ENCODE results near the gene MTF1. TPM values are rescaled to one million over a fixed set of nuclear protein-coding genes. Genes with fewer than 3 reads are reported as not detected.

Gene MTF1
- polyA plus RNA-seq, 2 donors: 3.2 to 5.6 TPM

- Histone ChIP-seq H3K9me3 (ENCODE audit: control insufficient read depth in 2 of 2, insufficient read depth in 1 of 2, low read depth in 1 of 2, low read length in 1 of 2) (no peaks in the 10 kb centered on the region), H3K27me3 (ENCODE audit: control insufficient read depth in 1 of 2, insufficient read depth in 2 of 2, low read length in 2 of 2) (no peaks in the 10 kb centered on the region), H3K27ac (ENCODE audit: low read depth in 2 of 2, low read length in 1 of 2) (peak overlapping the region; percentile 95), H3K4me3 (ENCODE audit: low read depth in 1 of 2, low read length in 2 of 2) (peak overlapping the region; percentile 87 to 97), H3K4me1 (ENCODE audit: control insufficient read depth in 2 of 2, insufficient read depth in 2 of 2, low read length in 1 of 2) (no peaks in the 10 kb centered on the region), H3K36me3 (ENCODE audit: control insufficient read depth in 2 of 2, insufficient read depth in 2 of 2, low read length in 1 of 2) (peaks cover 9 to 23% of the 10 kb centered on the region in 2 donors)
- 3% methylated on average over 37 to 54 of the region's 54 CpGs for WGBS, 2 donors
These were observed 50.7 kb downstream of the MTF1 start for GRCh38 chr1:37808369-37809319.

GRCh38 chr1:37807555-37808368 is 51.6 kb downstream of the MTF1 start, which contains the start of the genes C1orf122 and YRDC:
C1orf122 (plus strand) TSS chr1:37807790; CDS start chr1:37808405, 615 bp downstream.
YRDC (minus strand) TSS chr1:37808208; CDS start chr1:37808180, 28 bp downstream.
- Histone ChIP-seq H3K4me3 (ENCODE audit: low read depth in 1 of 2, low read length in 2 of 2) (peak within 1 kb of the TSS; percentile 87 to 97), H3K4me1 (ENCODE audit: control insufficient read depth in 2 of 2, insufficient read depth in 2 of 2, low read length in 1 of 2) (no peaks in the 10 kb centered on the region), H3K36me3 (ENCODE audit: control insufficient read depth in 2 of 2, insufficient read depth in 2 of 2, low read length in 1 of 2) (peaks cover 12 to 26% of the 10 kb centered on the region in 2 donors), H3K27ac (ENCODE audit: low read depth in 2 of 2, low read length in 1 of 2) (peak within 1 kb of the TSS; percentile 95), H3K9me3 (ENCODE audit: control insufficient read depth in 2 of 2, insufficient read depth in 1 of 2, low read depth in 1 of 2, low read length in 1 of 2) (no peaks in the 10 kb centered on the region), H3K27me3 (ENCODE audit: control insufficient read depth in 1 of 2, insufficient read depth in 2 of 2, low read length in 2 of 2) (no peaks in the 10 kb centered on the region)
- 0% methylated on average over 69 to 95 of the region's 95 CpGs for WGBS, 2 donors

GRCh38 chr1:37807220-37807554 is 52.2 kb downstream of the MTF1 start:
- Histone ChIP-seq H3K4me1 (ENCODE audit: control insufficient read depth in 2 of 2, insufficient read depth in 2 of 2, low read length in 1 of 2) (no peaks in the 10 kb centered on the region), H3K27me3 (ENCODE audit: control insufficient read depth in 1 of 2, insufficient read depth in 2 of 2, low read length in 2 of 2) (no peaks in the 10 kb centered on the region), H3K27ac (ENCODE audit: low read depth in 2 of 2, low read length in 1 of 2) (peak overlapping the region; percentile 95), H3K36me3 (ENCODE audit: control insufficient read depth in 2 of 2, insufficient read depth in 2 of 2, low read length in 1 of 2) (peaks cover 12 to 29% of the 10 kb centered on the region in 2 donors), H3K9me3 (ENCODE audit: control insufficient read depth in 2 of 2, insufficient read depth in 1 of 2, low read depth in 1 of 2, low read length in 1 of 2) (no peaks in the 10 kb centered on the region), H3K4me3 (ENCODE audit: low read depth in 1 of 2, low read length in 2 of 2) (peak overlapping the region; percentile 87 to 97)
- 8 to 9% methylated on average over 9 of the region's 9 CpGs for WGBS, 2 donors

GRCh38 chr1:37802439-37802838 is 57.0 kb downstream of the MTF1 start:
- Histone ChIP-seq H3K4me3 (ENCODE audit: low read depth in 1 of 2, low read length in 2 of 2) (no peak overlapping the region), H3K4me1 (ENCODE audit: control insufficient read depth in 2 of 2, insufficient read depth in 2 of 2, low read length in 1 of 2) (no peaks in the 10 kb centered on the region), H3K36me3 (ENCODE audit: control insufficient read depth in 2 of 2, insufficient read depth in 2 of 2, low read length in 1 of 2) (peaks cover 12 to 36% of the 10 kb centered on the region in 2 donors), H3K27ac (ENCODE audit: low read depth in 2 of 2, low read length in 1 of 2) (no peak overlapping the region), H3K27me3 (ENCODE audit: control insufficient read depth in 1 of 2, insufficient read depth in 2 of 2, low read length in 2 of 2) (no peaks in the 10 kb centered on the region), H3K9me3 (ENCODE audit: control insufficient read depth in 2 of 2, insufficient read depth in 1 of 2, low read depth in 1 of 2, low read length in 1 of 2) (no peaks in the 10 kb centered on the region)
- WGBS, 2 donors: 89 to 90% methylated on average over 1 of the region's 1 CpG

- peaks cover 0 to 10% of the 10 kb centered on the region in 2 donors for H3K36me3 ChIP-seq (ENCODE audit: control insufficient read depth in 2 of 2, insufficient read depth in 2 of 2, low read length in 1 of 2)
- H3K27me3 ChIP-seq (ENCODE audit: control insufficient read depth in 1 of 2, insufficient read depth in 2 of 2, low read length in 2 of 2): no peaks in the 10 kb centered on the region
- 90 to 95% methylated on average over 3 of the region's 3 CpGs for WGBS, 2 donors
- peaks cover 10 to 14% of the 10 kb centered on the region in 2 donors for H3K4me1 ChIP-seq (ENCODE audit: control insufficient read depth in 2 of 2, insufficient read depth in 2 of 2, low read length in 1 of 2)
- no peak overlapping the region for H3K4me3 ChIP-seq (ENCODE audit: low read depth in 1 of 2, low read length in 2 of 2)
- no peak overlapping the region for H3K27ac ChIP-seq (ENCODE audit: low read depth in 2 of 2, low read length in 1 of 2)
- no peaks in the 10 kb centered on the region for H3K9me3 ChIP-seq (ENCODE audit: control insufficient read depth in 2 of 2, insufficient read depth in 1 of 2, low read depth in 1 of 2, low read length in 1 of 2)
These were observed 61.5 kb downstream of the MTF1 start for GRCh38 chr1:37797750-37798345.

- WGBS, 2 donors: 27 to 30% methylated on average over 22 of the region's 22 CpGs
- H3K27me3 ChIP-seq (ENCODE audit: control insufficient read depth in 1 of 2, insufficient read depth in 2 of 2, low read length in 2 of 2): no peaks in the 10 kb centered on the region
- no peaks in the 10 kb centered on the region for H3K9me3 ChIP-seq (ENCODE audit: control insufficient read depth in 2 of 2, insufficient read depth in 1 of 2, low read depth in 1 of 2, low read length in 1 of 2)
- H3K36me3 ChIP-seq (ENCODE audit: control insufficient read depth in 2 of 2, insufficient read depth in 2 of 2, low read length in 1 of 2): peaks cover 0 to 7% of the 10 kb centered on the region in 2 donors
- H3K27ac ChIP-seq (ENCODE audit: low read depth in 2 of 2, low read length in 1 of 2): no peak overlapping the region
- H3K4me1 ChIP-seq (ENCODE audit: control insufficient read depth in 2 of 2, insufficient read depth in 2 of 2, low read length in 1 of 2): peaks cover 10 to 14% of the 10 kb centered on the region in 2 donors
- no peak overlapping the region for H3K4me3 ChIP-seq (ENCODE audit: low read depth in 1 of 2, low read length in 2 of 2)
These were observed 63.9 kb downstream of the MTF1 start for GRCh38 chr1:37795340-37796125.

- H3K27me3 ChIP-seq (ENCODE audit: control insufficient read depth in 1 of 2, insufficient read depth in 2 of 2, low read length in 2 of 2): no peaks in the 10 kb centered on the region
- 13 to 20% methylated on average over 32 to 59 of the region's 59 CpGs for WGBS, 2 donors
These were observed 64.7 kb downstream of the MTF1 start for GRCh38 chr1:37794372-37795339.

GRCh38 chr1:37793773-37794371 is 65.5 kb downstream of the MTF1 start, which contains the start of gene MANEAL:
MANEAL (plus strand) TSS chr1:37793847; CDS start chr1:37794183, 336 bp downstream.
- WGBS, 2 donors: 0% methylated on average over 57 to 80 of the region's 82 CpGs
- peaks cover 0 to under 1% of the 10 kb centered on the region in 2 donors for H3K27me3 ChIP-seq (ENCODE audit: control insufficient read depth in 1 of 2, insufficient read depth in 2 of 2, low read length in 2 of 2)
- H3K27ac ChIP-seq (ENCODE audit: low read depth in 2 of 2, low read length in 1 of 2): no peak within 1 kb of the TSS

More at GRCh38 chr1:37794372-37795339, 64.7 kb downstream of the MTF1 start:
- Histone ChIP-seq H3K4me1 (ENCODE audit: control insufficient read depth in 2 of 2, insufficient read depth in 2 of 2, low read length in 1 of 2) (peaks cover 10 to 14% of the 10 kb centered on the region in 2 donors), H3K4me3 (ENCODE audit: low read depth in 1 of 2, low read length in 2 of 2) (peak overlapping the region; percentile 55 to 66), H3K36me3 (ENCODE audit: control insufficient read depth in 2 of 2, insufficient read depth in 2 of 2, low read length in 1 of 2) (peaks cover 0 to 3% of the 10 kb centered on the region in 2 donors), H3K27ac (ENCODE audit: low read depth in 2 of 2, low read length in 1 of 2) (no peak overlapping the region), H3K9me3 (ENCODE audit: control insufficient read depth in 2 of 2, insufficient read depth in 1 of 2, low read depth in 1 of 2, low read length in 1 of 2) (no peaks in the 10 kb centered on the region)

More at GRCh38 chr1:37793773-37794371, 65.5 kb downstream of the MTF1 start, which contains the start of gene MANEAL:
- no peaks in the 10 kb centered on the region for H3K36me3 ChIP-seq (ENCODE audit: control insufficient read depth in 2 of 2, insufficient read depth in 2 of 2, low read length in 1 of 2)
- peaks cover 10 to 14% of the 10 kb centered on the region in 2 donors for H3K4me1 ChIP-seq (ENCODE audit: control insufficient read depth in 2 of 2, insufficient read depth in 2 of 2, low read length in 1 of 2)
- no peaks in the 10 kb centered on the region for H3K9me3 ChIP-seq (ENCODE audit: control insufficient read depth in 2 of 2, insufficient read depth in 1 of 2, low read depth in 1 of 2, low read length in 1 of 2)
- H3K4me3 ChIP-seq (ENCODE audit: low read depth in 1 of 2, low read length in 2 of 2): peak within 1 kb of the TSS; percentile 55 to 66

Measured in esophagus (tissue), 2 donors.